Measurements from ENCODE around the gene AHRR. TPM values are rescaled to one million over a fixed set of nuclear protein-coding genes. Genes with fewer than 3 reads are reported as not detected.
"Not testable (repeated sequence)": the region's sequence is repeated elsewhere in the genome, so short reads cannot be mapped to it uniquely, and the experiment has no call there.

Gene AHRR
- total RNA-seq, 2 donors from 2014 or later, result 0.26 to 0.33 TPM

DNA sequence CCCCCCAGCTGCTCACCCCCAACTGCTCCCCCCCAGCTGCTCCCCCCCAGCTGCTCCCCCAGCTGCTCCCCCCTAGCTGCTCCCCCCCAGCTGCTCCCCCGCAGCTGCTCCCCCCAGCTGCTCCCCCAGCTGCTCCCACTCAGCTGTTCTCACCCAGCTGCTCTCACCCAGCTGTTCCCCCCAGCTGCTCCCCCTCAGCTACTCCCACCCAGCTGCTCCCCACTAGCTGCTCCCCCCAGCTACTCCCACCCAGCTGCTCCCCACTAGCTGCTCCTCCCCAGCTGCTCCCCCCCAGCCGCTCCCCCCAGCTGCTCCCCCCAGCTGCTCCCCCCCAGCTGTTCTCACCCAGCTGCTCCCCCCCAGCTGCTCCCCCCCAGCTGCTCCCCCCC, 22.8 kb upstream of the AHRR start:
- TF ChIP-seq, protein P1, sequence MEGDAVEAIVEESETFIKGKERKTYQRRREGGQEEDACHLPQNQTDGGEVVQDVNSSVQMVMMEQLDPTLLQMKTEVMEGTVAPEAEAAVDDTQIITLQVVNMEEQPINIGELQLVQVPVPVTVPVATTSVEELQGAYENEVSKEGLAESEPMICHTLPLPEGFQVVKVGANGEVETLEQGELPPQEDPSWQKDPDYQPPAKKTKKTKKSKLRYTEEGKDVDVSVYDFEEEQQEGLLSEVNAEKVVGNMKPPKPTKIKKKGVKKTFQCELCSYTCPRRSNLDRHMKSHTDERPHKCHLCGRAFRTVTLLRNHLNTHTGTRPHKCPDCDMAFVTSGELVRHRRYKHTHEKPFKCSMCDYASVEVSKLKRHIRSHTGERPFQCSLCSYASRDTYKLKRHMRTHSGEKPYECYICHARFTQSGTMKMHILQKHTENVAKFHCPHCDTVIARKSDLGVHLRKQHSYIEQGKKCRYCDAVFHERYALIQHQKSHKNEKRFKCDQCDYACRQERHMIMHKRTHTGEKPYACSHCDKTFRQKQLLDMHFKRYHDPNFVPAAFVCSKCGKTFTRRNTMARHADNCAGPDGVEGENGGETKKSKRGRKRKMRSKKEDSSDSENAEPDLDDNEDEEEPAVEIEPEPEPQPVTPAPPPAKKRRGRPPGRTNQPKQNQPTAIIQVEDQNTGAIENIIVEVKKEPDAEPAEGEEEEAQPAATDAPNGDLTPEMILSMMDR (IDR thresholded peaks at IDR 0.05), result no peak
- TF ChIP-seq POLR2A (IDR thresholded peaks at IDR 0.05), result no peak
- ATAC-seq (no peak), DNase-seq (peak in 1 of 4 donors; percentile 2)
- peaks cover 5% of the 10 kb centered on the region for H3K4me1 ChIP-seq
- no CpG with 5 or more reads among the region's 2 CpGs for WGBS, 2 donors
- H3K9me3 ChIP-seq, result no peaks in the 10 kb centered on the region
- no peaks in the 10 kb centered on the region for H3K27me3 ChIP-seq
- intact Hi-C loops (cut with DNase I), result no loop called here
- no peaks in the 10 kb centered on the region for H3K36me3 ChIP-seq (replicated peaks in 1 of 2; ENCODE audit: insufficient read depth in 1 of 2, low read depth in 2 of 2)
- H3K4me3 ChIP-seq, result no peak overlapping the region
- H3K27ac ChIP-seq, result no peak overlapping the region

DNA sequence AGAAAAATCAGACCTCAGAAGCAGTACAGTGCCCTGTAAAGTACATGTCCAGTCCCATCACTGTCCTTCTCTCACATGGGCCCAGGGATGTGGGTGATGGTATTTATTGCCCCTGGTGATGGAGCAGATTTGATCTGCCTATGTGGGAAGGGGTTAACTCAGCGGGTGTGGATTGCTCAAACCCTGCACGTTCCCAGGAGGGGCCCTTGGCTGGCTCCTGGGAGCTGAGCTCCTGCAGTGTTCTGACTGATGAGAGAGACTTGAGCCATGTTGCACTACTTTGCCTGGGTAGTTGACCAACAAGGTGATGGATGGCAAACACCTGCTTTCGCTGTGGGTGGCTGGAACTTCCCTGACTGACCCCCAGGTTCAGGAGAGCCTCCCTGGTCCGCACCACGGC, 21.6 kb upstream of the AHRR start:
- H3K4me3 ChIP-seq; H3K9me3 ChIP-seq; DNase-seq; H3K27ac ChIP-seq; H3K36me3 ChIP-seq (replicated peaks in 1 of 2; ENCODE audit: insufficient read depth in 1 of 2, low read depth in 2 of 2); intact Hi-C loops (cut with DNase I); H3K4me1 ChIP-seq; H3K27me3 ChIP-seq; ATAC-seq: not testable (repeated sequence)
- WGBS, 2 donors, result 37 to 72% methylated on average over 2 to 5 of the region's 5 CpGs

DNA sequence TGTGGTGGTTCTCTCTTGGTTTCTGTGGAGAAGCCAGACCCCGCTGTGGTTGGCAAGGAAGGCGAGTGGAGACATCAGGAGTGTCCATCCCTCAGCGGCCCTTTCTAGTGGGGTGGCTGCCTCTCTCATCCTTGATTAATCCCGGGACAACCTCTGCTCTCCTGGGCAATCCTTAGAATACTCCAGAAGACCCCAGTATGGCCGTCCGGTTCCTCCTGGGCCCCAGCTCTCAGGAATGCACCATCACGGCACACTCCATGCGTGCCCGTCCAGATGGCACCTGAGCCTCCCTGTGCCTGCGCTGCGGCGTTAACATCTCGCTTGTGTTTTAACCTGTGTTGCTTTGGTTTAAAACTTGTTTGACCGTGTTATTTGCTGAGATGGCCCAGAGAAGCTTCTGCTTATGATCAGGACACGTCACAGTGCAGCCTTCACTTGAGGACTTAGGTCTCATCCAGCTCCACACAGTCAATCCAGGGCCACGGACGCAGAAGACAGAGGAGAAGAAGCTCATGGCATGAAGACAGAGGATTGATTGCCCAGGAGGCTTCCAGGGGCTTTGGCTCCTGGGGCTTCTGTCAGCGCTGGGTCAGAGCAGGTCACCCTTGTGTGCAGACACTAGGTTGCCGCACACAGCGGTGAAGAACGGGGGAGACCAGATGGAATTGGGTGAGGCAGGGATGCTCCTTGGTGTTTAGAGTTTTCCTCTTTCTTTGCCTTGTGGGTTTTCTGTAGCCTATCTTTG, 20.7 kb upstream of the AHRR start:
- H3K27ac ChIP-seq; ATAC-seq; H3K4me3 ChIP-seq; H3K36me3 ChIP-seq (replicated peaks in 1 of 2; ENCODE audit: insufficient read depth in 1 of 2, low read depth in 2 of 2); H3K27me3 ChIP-seq; H3K9me3 ChIP-seq; intact Hi-C loops (cut with DNase I); H3K4me1 ChIP-seq: not testable (repeated sequence)
- 87 to 92% methylated on average over 20 to 21 of the region's 21 CpGs for WGBS, 2 donors
- peak in 1 of 4 donors; percentile 2 for DNase-seq

DNA sequence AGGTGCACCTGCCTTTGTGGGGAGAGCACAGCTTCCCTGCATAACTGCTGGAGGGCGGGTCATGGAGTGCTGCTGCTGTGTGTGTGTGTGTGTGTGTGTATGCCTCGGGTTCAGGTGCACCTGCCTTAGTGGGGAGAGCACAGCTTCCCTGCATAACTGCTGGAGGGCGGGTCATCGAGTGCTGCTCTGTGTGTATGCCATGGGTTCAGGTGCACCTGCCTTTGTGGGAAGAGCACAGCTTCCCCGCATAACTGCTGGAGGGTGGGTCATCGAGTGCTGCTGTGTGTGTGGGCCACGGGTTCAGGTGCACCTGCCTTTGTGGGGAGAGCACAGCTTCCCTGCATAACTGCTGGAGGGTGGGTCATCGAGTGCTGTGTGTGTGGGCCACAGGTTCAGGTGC, 19.1 kb upstream of the AHRR start:
- H3K36me3 ChIP-seq (replicated peaks in 1 of 2; ENCODE audit: insufficient read depth in 1 of 2, low read depth in 2 of 2); H3K4me1 ChIP-seq; H3K9me3 ChIP-seq; H3K27me3 ChIP-seq; H3K27ac ChIP-seq; DNase-seq; intact Hi-C loops (cut with DNase I); ATAC-seq; H3K4me3 ChIP-seq: not testable (repeated sequence)
- 72 to 75% methylated on average over 6 to 8 of the region's 8 CpGs for WGBS, 2 donors

DNA sequence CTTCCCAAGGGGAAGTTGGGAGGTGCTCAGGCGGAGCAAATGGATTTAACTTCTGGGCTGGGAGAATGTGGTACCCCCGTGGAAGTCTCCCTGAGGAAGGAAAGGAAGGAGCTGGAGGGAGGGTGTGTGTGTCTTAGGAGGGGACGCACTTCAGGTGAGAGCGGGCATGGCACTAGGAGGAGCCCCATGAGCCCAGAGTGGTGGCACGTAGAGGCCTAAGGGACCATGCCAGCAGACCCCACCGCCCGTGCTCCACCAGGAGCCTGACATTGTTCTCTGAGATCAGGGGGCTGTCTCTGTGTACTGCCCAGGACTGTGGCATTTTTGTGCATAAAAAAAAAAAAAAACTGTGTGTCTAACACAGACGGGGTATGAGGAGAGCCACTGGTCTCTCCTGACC, 18.5 kb upstream of the AHRR start:
- TF ChIP-seq POLR2A (IDR thresholded peaks at IDR 0.05), result no peak
- TF ChIP-seq, protein P1 (IDR thresholded peaks at IDR 0.05), result no peak
- H3K27ac ChIP-seq, result no peak overlapping the region
- H3K4me1 ChIP-seq, result peaks cover 5% of the 10 kb centered on the region
- ATAC-seq (no peak), DNase-seq (no peak)
- H3K27me3 ChIP-seq, result no peaks in the 10 kb centered on the region
- H3K36me3 ChIP-seq (replicated peaks in 1 of 2; ENCODE audit: insufficient read depth in 1 of 2, low read depth in 2 of 2), result peaks cover 0 to 3% of the 10 kb centered on the region in 2 donors
- intact Hi-C loops (cut with DNase I), result no loop called here
- 85 to 86% methylated on average over 8 of the region's 8 CpGs for WGBS, 2 donors
- H3K9me3 ChIP-seq, result no peaks in the 10 kb centered on the region
- H3K4me3 ChIP-seq, result no peak overlapping the region

DNA sequence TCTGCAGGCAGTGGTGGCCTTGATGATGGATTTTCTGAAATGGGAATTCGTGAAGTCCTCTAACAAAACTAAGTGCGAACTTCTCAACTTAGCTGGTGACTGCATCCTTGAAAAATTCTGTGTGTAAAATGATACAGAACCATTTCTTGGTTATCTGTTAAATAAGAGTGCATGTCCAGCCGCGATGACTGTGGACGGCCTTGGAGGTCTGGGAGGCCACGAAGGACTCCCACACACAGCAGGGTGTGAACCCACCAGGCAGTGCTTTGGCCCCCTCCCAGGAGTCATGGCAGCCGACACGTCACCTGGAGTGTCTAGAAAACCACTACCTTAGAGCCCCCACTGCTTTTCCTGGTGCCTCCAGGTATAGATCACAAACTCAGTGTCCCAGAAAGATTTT, 17.8 kb upstream of the AHRR start:
- H3K27ac ChIP-seq; H3K4me3 ChIP-seq; H3K27me3 ChIP-seq; H3K36me3 ChIP-seq (replicated peaks in 1 of 2; ENCODE audit: insufficient read depth in 1 of 2, low read depth in 2 of 2); intact Hi-C loops (cut with DNase I); H3K9me3 ChIP-seq; H3K4me1 ChIP-seq; ATAC-seq: not testable (repeated sequence)
- DNase-seq, result peak in 1 of 4 donors; percentile 0
- WGBS, 2 donors, result 76% methylated on average over 8 of the region's 8 CpGs; no CpG with 5 or more reads in 1 of the 2 donors

DNA sequence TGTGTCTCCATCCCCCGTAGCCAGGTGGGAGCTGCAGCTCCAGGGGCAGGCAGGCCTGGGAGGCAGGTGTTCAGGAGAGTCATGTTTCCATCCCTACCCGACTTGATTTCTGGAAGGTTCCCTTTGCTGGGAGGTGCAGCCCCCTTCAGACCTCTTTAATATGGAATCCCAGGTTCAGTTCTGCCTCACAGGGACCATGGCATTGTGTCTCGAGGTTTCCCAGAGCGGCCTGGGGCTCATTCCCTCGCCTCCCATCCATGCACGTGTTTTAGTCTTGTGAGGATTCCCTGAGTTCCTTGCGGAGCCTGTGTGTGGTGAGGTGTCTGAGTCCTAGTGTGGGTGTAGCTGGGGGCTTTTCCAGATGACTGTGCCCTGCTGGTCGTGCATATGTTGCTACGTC, 16.5 kb upstream of the AHRR start:
- Histone ChIP-seq H3K9me3 (no peaks in the 10 kb centered on the region), H3K4me3 (no peak overlapping the region), H3K27ac (no peak overlapping the region), H3K27me3 (no peaks in the 10 kb centered on the region), H3K36me3 (replicated peaks in 1 of 2; ENCODE audit: insufficient read depth in 1 of 2, low read depth in 2 of 2) (peaks cover 0 to 3% of the 10 kb centered on the region in 2 donors), H3K4me1 (peaks cover 6% of the 10 kb centered on the region)
- peak in 1 of 4 donors; percentile 2 for DNase-seq
- WGBS, 2 donors, result 88 to 90% methylated on average over 6 to 9 of the region's 9 CpGs
- TF ChIP-seq, protein P1 (IDR thresholded peaks at IDR 0.05), result no peak
- TF ChIP-seq POLR2A (IDR thresholded peaks at IDR 0.05), result no peak
- ATAC-seq, result no peak
- intact Hi-C loops (cut with DNase I), result no loop called here
